ENCODE results near the gene LACTB.

GRCh38 chr15:63178034-63178433 is 56.4 kb downstream of the LACTB start:
- TF ChIP-seq POLR2AphosphoS5 (IDR thresholded peaks at IDR 0.05; ENCODE audit: low read depth, low read length) (no peak), REST (IDR thresholded peaks at IDR 0.05; ENCODE audit: insufficient read depth in 1 of 2, low read depth in 2 of 2, low read length in 2 of 2) (no peak)
